ENCODE data around the gene KCNJ4. TPM values are rescaled to one million over a fixed set of nuclear protein-coding genes. Genes with fewer than 3 reads are reported as not detected.

The KCNJ4 gene
- total RNA-seq, 2 experiments from 2014 or later, result not detected

DNA sequence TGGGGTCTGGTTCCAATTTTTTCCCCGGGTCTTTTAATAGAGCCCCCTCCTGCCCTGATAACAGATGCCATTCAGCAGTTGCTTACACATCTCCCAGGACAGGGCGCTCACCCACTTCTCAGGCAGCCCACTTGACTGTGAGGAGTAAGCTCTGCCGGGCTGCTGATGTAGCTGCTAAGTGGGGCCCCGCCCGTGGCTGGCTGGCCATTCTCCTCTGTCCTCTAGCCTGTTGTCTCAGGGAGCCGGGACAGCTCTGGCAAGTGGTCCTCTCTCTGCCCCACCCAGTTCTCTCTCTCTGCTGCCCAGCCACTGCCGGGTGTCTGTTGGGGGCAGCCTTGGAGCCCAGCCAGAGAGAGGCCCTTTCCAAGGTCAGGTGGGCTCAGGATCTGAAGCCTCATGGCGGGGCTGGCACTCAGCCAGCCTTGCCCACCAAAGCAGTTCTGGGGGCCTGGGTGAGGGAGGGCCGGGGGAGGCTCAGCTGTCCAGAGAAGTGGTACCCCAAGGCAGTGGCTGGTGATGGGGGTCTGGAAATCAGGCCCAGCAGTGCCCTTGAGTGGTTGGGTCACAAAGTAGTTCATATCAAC, 8.9 kb downstream of the KCNJ4 start:
- POLR2A ChIA-PET, result interaction anchor here (0.6 kb wide), 1 partner anchor 1848 kb away, joined by 3 read pairs; no protein-coding TSS in a partner anchor
- H3K36me3 ChIP-seq (ENCODE audit: insufficient read depth, low read length), result no peaks in the 10 kb centered on the region
- no peaks in the 10 kb centered on the region for H3K9me3 ChIP-seq (ENCODE audit: low read length)
- H2AFZ ChIP-seq (ENCODE audit: low read length), result no peak overlapping the region
- no peak overlapping the region for H3K27ac ChIP-seq (ENCODE audit: low read depth, low read length, poor library complexity, severe bottlenecking)
- no peaks in the 10 kb centered on the region for H3K4me1 ChIP-seq (ENCODE audit: insufficient read depth, low read length, poor library complexity, severe bottlenecking)
- BruUV-seq (replicated peaks), result no TSS peak
- no peak overlapping the region for H3K4me2 ChIP-seq (ENCODE audit: low read length)
- H4K20me1 ChIP-seq (ENCODE audit: insufficient read depth, low read length), result no peaks in the 10 kb centered on the region
- no peaks in the 10 kb centered on the region for H3K79me2 ChIP-seq (ENCODE audit: insufficient read depth, low read depth, low read length)
- DNase-seq (ENCODE audit: low spot score), result no peak
- no peaks in the 10 kb centered on the region for H3K9me2 ChIP-seq (ENCODE audit: insufficient read depth, low read length)
- H3K4me3 ChIP-seq (ENCODE audit: low read depth, low read length, poor library complexity, severe bottlenecking), result no peak overlapping the region
- intact Hi-C loops (cut with micrococcal nuclease; ENCODE audit: unreplicated experiment), result no loop called here
- CTCF ChIA-PET (ENCODE audit: unreplicated experiment), result no interaction called here
- TF ChIP-seq, protein P1, sequence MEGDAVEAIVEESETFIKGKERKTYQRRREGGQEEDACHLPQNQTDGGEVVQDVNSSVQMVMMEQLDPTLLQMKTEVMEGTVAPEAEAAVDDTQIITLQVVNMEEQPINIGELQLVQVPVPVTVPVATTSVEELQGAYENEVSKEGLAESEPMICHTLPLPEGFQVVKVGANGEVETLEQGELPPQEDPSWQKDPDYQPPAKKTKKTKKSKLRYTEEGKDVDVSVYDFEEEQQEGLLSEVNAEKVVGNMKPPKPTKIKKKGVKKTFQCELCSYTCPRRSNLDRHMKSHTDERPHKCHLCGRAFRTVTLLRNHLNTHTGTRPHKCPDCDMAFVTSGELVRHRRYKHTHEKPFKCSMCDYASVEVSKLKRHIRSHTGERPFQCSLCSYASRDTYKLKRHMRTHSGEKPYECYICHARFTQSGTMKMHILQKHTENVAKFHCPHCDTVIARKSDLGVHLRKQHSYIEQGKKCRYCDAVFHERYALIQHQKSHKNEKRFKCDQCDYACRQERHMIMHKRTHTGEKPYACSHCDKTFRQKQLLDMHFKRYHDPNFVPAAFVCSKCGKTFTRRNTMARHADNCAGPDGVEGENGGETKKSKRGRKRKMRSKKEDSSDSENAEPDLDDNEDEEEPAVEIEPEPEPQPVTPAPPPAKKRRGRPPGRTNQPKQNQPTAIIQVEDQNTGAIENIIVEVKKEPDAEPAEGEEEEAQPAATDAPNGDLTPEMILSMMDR (conservative IDR thresholded peaks at IDR 0.05; ENCODE audit: low read length), result no peak
- TF ChIP-seq EZH2phosphoT487 (IDR thresholded peaks at IDR 0.05; ENCODE audit: borderline replicate concordance, low read depth, low read length), result no peak

DNA sequence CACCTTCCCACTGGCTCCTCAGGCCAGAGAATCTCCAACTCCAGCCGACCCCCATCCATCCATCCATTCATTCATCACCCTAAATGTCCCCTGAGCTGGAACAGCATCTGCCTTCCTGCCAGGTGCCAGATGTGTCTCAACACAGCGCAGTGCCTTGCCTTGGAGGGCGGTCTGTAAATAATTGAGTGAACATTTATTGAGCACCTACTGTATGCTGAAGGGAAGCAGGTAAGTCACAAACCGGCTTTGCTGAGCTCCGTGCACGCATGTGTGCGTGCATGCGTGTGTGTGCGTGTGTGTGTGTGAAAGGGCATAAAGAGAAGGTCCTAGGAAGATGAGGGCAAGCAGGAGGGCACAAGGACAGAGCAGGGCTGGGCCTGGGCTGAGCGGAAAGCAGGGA, 10.2 kb downstream of the KCNJ4 start:
- no peaks in the 10 kb centered on the region for H3K36me3 ChIP-seq (ENCODE audit: insufficient read depth, low read length)
- no peak overlapping the region for H3K4me2 ChIP-seq (ENCODE audit: low read length)
- DNase-seq (ENCODE audit: low spot score), result no peak
- TF ChIP-seq, protein P1 (conservative IDR thresholded peaks at IDR 0.05; ENCODE audit: low read length), result no peak
- no peak for TF ChIP-seq EZH2phosphoT487 (IDR thresholded peaks at IDR 0.05; ENCODE audit: borderline replicate concordance, low read depth, low read length)
- no peaks in the 10 kb centered on the region for H3K9me3 ChIP-seq (ENCODE audit: low read length)
- intact Hi-C loops (cut with micrococcal nuclease; ENCODE audit: unreplicated experiment), result no loop called here
- no peaks in the 10 kb centered on the region for H3K79me2 ChIP-seq (ENCODE audit: insufficient read depth, low read depth, low read length)
- H3K4me3 ChIP-seq (ENCODE audit: low read depth, low read length, poor library complexity, severe bottlenecking), result no peak overlapping the region
- ChIA-PET CTCF (ENCODE audit: unreplicated experiment) (no interaction called here), POLR2A (no interaction called here)
- no peaks in the 10 kb centered on the region for H4K20me1 ChIP-seq (ENCODE audit: insufficient read depth, low read length)
- no peaks in the 10 kb centered on the region for H3K4me1 ChIP-seq (ENCODE audit: insufficient read depth, low read length, poor library complexity, severe bottlenecking)
- H2AFZ ChIP-seq (ENCODE audit: low read length), result no peak overlapping the region
- no peak overlapping the region for H3K27ac ChIP-seq (ENCODE audit: low read depth, low read length, poor library complexity, severe bottlenecking)
- no peaks in the 10 kb centered on the region for H3K9me2 ChIP-seq (ENCODE audit: insufficient read depth, low read length)
- BruUV-seq (replicated peaks), result no TSS peak

DNA sequence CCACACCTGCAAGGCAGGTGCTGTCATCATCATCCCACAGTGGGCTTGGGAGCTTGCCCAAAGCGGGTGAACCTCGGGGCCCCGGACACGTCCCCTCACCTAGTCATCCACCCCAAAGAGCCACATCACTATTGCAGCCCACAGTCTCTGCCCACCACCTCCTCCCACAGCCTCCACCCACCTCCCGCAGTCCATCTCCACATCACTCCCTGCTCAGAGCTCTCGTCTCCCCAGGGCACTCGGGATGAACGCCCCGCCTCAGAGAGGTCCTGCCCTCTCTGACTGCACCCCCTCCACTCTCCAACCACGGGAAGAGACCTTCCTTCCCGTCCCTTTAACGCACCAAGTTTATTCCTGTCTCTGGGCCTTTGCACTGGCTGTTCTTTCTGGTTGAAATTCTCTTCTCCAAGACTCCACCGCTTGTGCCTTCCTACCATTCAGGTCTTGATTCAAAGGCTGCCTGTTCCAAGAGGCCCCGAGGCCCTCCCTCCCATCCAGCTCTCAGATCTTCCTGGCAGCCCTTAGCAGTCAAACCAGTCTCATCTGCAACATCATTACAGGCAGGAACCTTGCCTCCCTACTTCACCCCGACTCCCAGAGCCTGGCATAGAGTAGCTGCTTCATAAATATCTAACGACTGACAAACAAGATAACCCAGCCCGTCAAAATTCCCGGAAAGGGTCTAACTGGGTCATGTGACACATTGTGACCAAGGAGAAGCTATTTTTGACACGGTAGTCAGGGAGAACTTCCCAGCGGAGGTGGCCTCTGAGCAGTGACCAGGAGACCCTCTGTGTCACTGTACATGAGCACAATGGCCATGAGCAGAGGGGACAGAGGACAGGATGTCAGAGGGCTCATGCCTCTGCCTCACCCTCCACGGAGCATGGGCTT, 11.1 kb downstream of the KCNJ4 start:
- POLR2A ChIA-PET, result no interaction called here
- Histone ChIP-seq H3K27ac (ENCODE audit: low read depth, low read length, poor library complexity, severe bottlenecking) (no peak overlapping the region), H3K36me3 (ENCODE audit: insufficient read depth, low read length) (no peaks in the 10 kb centered on the region), H3K79me2 (ENCODE audit: insufficient read depth, low read depth, low read length) (no peaks in the 10 kb centered on the region), H4K20me1 (ENCODE audit: insufficient read depth, low read length) (no peaks in the 10 kb centered on the region), H3K9me2 (ENCODE audit: insufficient read depth, low read length) (no peaks in the 10 kb centered on the region), H3K4me1 (ENCODE audit: insufficient read depth, low read length, poor library complexity, severe bottlenecking) (no peaks in the 10 kb centered on the region), H3K9me3 (ENCODE audit: low read length) (no peaks in the 10 kb centered on the region), H2AFZ (ENCODE audit: low read length) (no peak overlapping the region), H3K4me2 (ENCODE audit: low read length) (no peak overlapping the region), H3K4me3 (ENCODE audit: low read depth, low read length, poor library complexity, severe bottlenecking) (no peak overlapping the region)
- intact Hi-C loops (cut with micrococcal nuclease; ENCODE audit: unreplicated experiment), result no loop called here
- CTCF ChIA-PET (ENCODE audit: unreplicated experiment), result no interaction called here
- BruUV-seq (replicated peaks), result no TSS peak
- no peak for DNase-seq (ENCODE audit: low spot score)
- TF ChIP-seq EZH2phosphoT487 (IDR thresholded peaks at IDR 0.05; ENCODE audit: borderline replicate concordance, low read depth, low read length), result no peak
- TF ChIP-seq, protein P1 (conservative IDR thresholded peaks at IDR 0.05; ENCODE audit: low read length), result no peak

All from OCI-LY7 (cell line).